K562 (cell line): ENCODE measurements around the gene BLZF1. TPM values are rescaled to one million over a fixed set of nuclear protein-coding genes. Genes with fewer than 3 reads are reported as not detected.

Experiments used
- ATAC-seq: fragments of 200-7000 bp; cut with Tn5 transposase; 3 replicates; pipeline ENCODE4 v1.9.1; 2020; ENCODE audit warnings: moderate library complexity
- BruUV-seq: library from RNA; stranded (reverse); fragments of 400-500 nt; replicated peaks from 2 replicates; lab custom pipeline; 2021; lab: Mats Ljungman, UMichigan
- CTCF ChIA-PET: fragments of 300-600 bp; formaldehyde crosslinking; extraction: SDS; loops from one replicate; lab custom pipeline; 2021; ENCODE audit warnings: low intra/inter-chr PET ratio; lab: Yijun Ruan, JAX
- POLR2A ChIA-PET: fragments of 300-600, 350-650 bp; sonication (Branson Sonifier 250); formaldehyde crosslinking; extraction: SDS; loops from one replicate; lab custom pipeline; 2021; ENCODE audit warnings: antibody characterized with exemption, inconsistent platforms; lab: Yijun Ruan, JAX
- DNase-seq, 4 experiments: peaks; one replicate each; pipeline versions ENCODE4 v3.0.0 to v3.0.0-alpha.2; 2011 to 2018; ENCODE audit warnings: low spot score in 3 of 4, mixed read lengths in 3 of 4; ENCODE audit errors: extremely low read depth in 1 of 4
- FAIRE-seq: peaks from 2 replicates; lab custom pipeline; 2011; peaks lifted over from hg19 to GRCh38; lab: Jason Lieb, UNC
- H2AFZ ChIP-seq: 2 replicates; pipeline ENCODE4 v1.6.0; 2011; ENCODE audit warnings: low read depth, low read length, control low read depth, inconsistent platforms
- H3K27ac ChIP-seq: fragments of 200-600 bp; 3 replicates; pipeline ENCODE4 v1.8.0; 2011; ENCODE audit warnings: low read depth, mild to moderate bottlenecking, control low read depth, inconsistent platforms, low read length, moderate library complexity, mixed read lengths; ENCODE audit errors: extremely low read depth
- H3K27me3 ChIP-seq, 2 experiments: fragments of 300-600 bp in 1 of 2; 2 replicates in 1 of 2; 3 replicates in 1 of 2; pipeline versions ENCODE4 v1.6.0 to v1.8.0; 2011; ENCODE audit warnings: inconsistent platforms in 2 of 2, low read length in 2 of 2, mild to moderate bottlenecking in 1 of 2, mixed read lengths in 1 of 2, moderate library complexity in 1 of 2; ENCODE audit not compliant: control insufficient read depth in 2 of 2, insufficient read depth in 2 of 2
- H3K36me3 ChIP-seq: fragments of 300-600 bp; 3 replicates; pipeline ENCODE4 v1.8.0; 2011; ENCODE audit warnings: mild to moderate bottlenecking, low read length, inconsistent platforms; ENCODE audit not compliant: control insufficient read depth, insufficient read depth
- H3K4me1 ChIP-seq, 2 experiments: fragments of 200-600 bp in 1 of 2; replicated peaks in 1 of 2; 2 replicates in 1 of 2; 3 replicates in 1 of 2; pipeline versions ENCODE4 v1.5.1 to v1.8.0; 2011; ENCODE audit warnings: inconsistent platforms in 2 of 2, low read length in 2 of 2, mild to moderate bottlenecking in 1 of 2, mixed read lengths in 1 of 2, moderate library complexity in 1 of 2; ENCODE audit not compliant: control insufficient read depth in 2 of 2, insufficient read depth in 2 of 2
- H3K4me2 ChIP-seq: 2 replicates; pipeline ENCODE4 v1.6.1; 2011; ENCODE audit warnings: low read length, control low read depth, inconsistent platforms, mixed read lengths; ENCODE audit not compliant: insufficient read depth
- H3K4me3 ChIP-seq: fragments of 200-600 bp; sonication (generic), shearing (Covaris generic); 2 replicates; pipeline ENCODE4 v1.5.1; 2016; ENCODE audit warnings: control low read depth, inconsistent platforms
- H3K79me2 ChIP-seq: fragments of 200-600 bp; 3 replicates; pipeline ENCODE4 v1.8.0; 2011; ENCODE audit warnings: low read length, inconsistent platforms; ENCODE audit not compliant: control insufficient read depth, insufficient read depth
- H3K9ac ChIP-seq, 2 experiments: 2 replicates each; pipeline versions ENCODE4 v1.6.0 to v1.6.1; 2011; ENCODE audit warnings: low read depth in 2 of 2, low read length in 2 of 2, control low read depth in 1 of 2, inconsistent platforms in 1 of 2, mild to moderate bottlenecking in 1 of 2, mixed read lengths in 1 of 2; ENCODE audit not compliant: insufficient read depth in 1 of 2
- H3K9me1 ChIP-seq: one replicate; pipeline ENCODE4 v1.6.0; 2011; ENCODE audit warnings: inconsistent platforms, mild to moderate bottlenecking, low read length, moderate library complexity; ENCODE audit not compliant: control insufficient read depth, insufficient read depth
- H3K9me3 ChIP-seq: replicated peaks from 2 replicates; pipeline ENCODE4 v1.5.1; 2011; ENCODE audit warnings: low read depth, low read length, inconsistent platforms; ENCODE audit not compliant: control insufficient read depth, insufficient read depth
- H4K20me1 ChIP-seq: replicated peaks from 2 replicates; pipeline ENCODE4 v1.6.1; 2011; ENCODE audit warnings: low read length, inconsistent platforms, mixed read lengths; ENCODE audit not compliant: control insufficient read depth, insufficient read depth
- ATF1 ChIP-seq, 2 experiments: fragments of 450-650 bp in 1 of 2; IDR thresholded peaks; 2 replicates each; pipeline ENCODE4 v1.6.1; 2016; ENCODE audit warnings: missing compliant biosample characterization in 1 of 2, missing genetic modification characterization in 1 of 2
- MLLT1 ChIP-seq, 2 experiments: fragments of 450-650 bp; IDR thresholded peaks; 2 replicates each; pipeline ENCODE4 v1.6.1; 2016
- NFXL1 ChIP-seq: fragments of 450-650 bp; formaldehyde crosslinking; IDR thresholded peaks from 2 replicates; pipeline ENCODE4 v1.4.0; 2021; ENCODE audit warnings: mild to moderate bottlenecking
- POLR2B ChIP-seq: fragments of 450-650 bp; IDR thresholded peaks from 2 replicates; pipeline ENCODE4 v1.6.1; 2018; ENCODE audit warnings: low read depth; ENCODE audit not compliant: partially characterized antibody
- RBM39 ChIP-seq: fragments of 200-400 bp; formaldehyde crosslinking; optimal IDR thresholded peaks from 2 replicates; pipeline ENCODE3; 2018; ENCODE audit warnings: low read depth, low read length
- SRSF9 ChIP-seq: fragments of 200-400 bp; formaldehyde crosslinking; IDR thresholded peaks from 2 replicates; pipeline ENCODE4 v1.6.1; 2017; ENCODE audit warnings: low read depth, low read length, borderline replicate concordance
- TAF15 ChIP-seq: fragments of 200-400 bp; formaldehyde crosslinking; IDR thresholded peaks from 2 replicates; pipeline ENCODE4 v1.6.1; 2017; ENCODE audit warnings: mild to moderate bottlenecking, low read depth, low read length, moderate library complexity
- ZBTB7A ChIP-seq: IDR thresholded peaks from 2 replicates; pipeline ENCODE4 v1.6.1; 2011; ENCODE audit warnings: low read depth, mild to moderate bottlenecking, low read length, moderate library complexity, borderline replicate concordance; ENCODE audit not compliant: control insufficient read depth
- ZBTB9 ChIP-seq: fragments of 450-650 bp; formaldehyde crosslinking; IDR thresholded peaks from 2 replicates; pipeline ENCODE4 v1.4.0; 2020; ENCODE audit warnings: mild to moderate bottlenecking, moderate library complexity
- ZNF23 ChIP-seq: fragments of 250-450 bp; sonication (Bioruptor Pico); IDR thresholded peaks from 2 replicates; pipeline ENCODE4 v1.4.0; 2020; ENCODE audit warnings: mild to moderate bottlenecking
- ZNF79 ChIP-seq: fragments of 250-450 bp; sonication (Bioruptor Pico); IDR thresholded peaks from 2 replicates; pipeline ENCODE4 v1.4.0; 2020; ENCODE audit warnings: low read depth, mild to moderate bottlenecking, moderate library complexity
- WGBS: fragments of 100-300 bp; shearing (Covaris generic); methylation state at CpG from one replicate; pipeline ENCODE4 v1.1.6; 2016; ENCODE audit warnings: low coverage, mixed read lengths; ENCODE audit not compliant: insufficient coverage; ENCODE audit errors: missing lambda C conversion rate; 5-methylcytosine and 5-hydroxymethylcytosine counted together
- in situ Hi-C: fragments of 300-500 bp; cut with MboI; formaldehyde crosslinking; loops from 4 replicates; pipeline ENCODE4 v1.15.0; 2018; ENCODE audit warnings: inconsistent platforms, mixed read lengths
- intact Hi-C: fragments of 100-400 bp; cut with micrococcal nuclease; formaldehyde crosslinking; loops from 2 replicates; pipeline ENCODE4 v1.14.2; 2022
- polyA plus RNA-seq, 8 experiments: library from polyadenylated mRNA; depleted of rRNA in 4 of 8; stranded (reverse) in 5 of 8; unstranded in 3 of 8; fragments of >200 nt; fragmentation: Nextera tagmentation in 2 of 8; fragmentation: Illumina TruSeq in 1 of 8; extraction: Ambion mirVana in 2 of 8; extraction: Trizol in 1 of 8; gene quantifications; 2 replicates each; pipeline versions ENCODE4 v1.2.1 to v1.2.3, GENCODE V29; 2011 to 2014; ENCODE audit warnings: inconsistent platforms in 1 of 8, missing spikeins in 1 of 8
- total RNA-seq, 7 experiments: library from RNA; depleted of rRNA in 6 of 7; stranded (reverse); fragments of >200 nt in 6 of 7; fragmentation: Illumina TruSeq in 2 of 7; extraction: Trizol in 2 of 7; gene quantifications; 2 replicates each; pipeline versions ENCODE4 v1.2.1 to v1.2.3, GENCODE V29; 2011 to 2021; ENCODE audit warnings: low replicate concordance in 1 of 7
- TF ChIP-seq, protein P1 (sequence below): fragments of 450-650 bp; IDR thresholded peaks from 2 replicates; pipeline ENCODE4 v1.6.1; 2016
- TF ChIP-seq, protein P2 (sequence below), 2 experiments: fragments of 450-650 bp in 1 of 2; sonication (generic) in 1 of 2; formaldehyde crosslinking in 1 of 2; IDR thresholded peaks in 1 of 2; conservative IDR thresholded peaks in 1 of 2; 2 replicates each; pipeline versions ENCODE4 v1.6.1 to v1.8.1; 2016 to 2023; ENCODE audit warnings: mild to moderate bottlenecking in 2 of 2, moderate library complexity in 2 of 2, inconsistent platforms in 1 of 2, missing genetic modification reagents in 1 of 2
- TF ChIP-seq, protein P3 (sequence below): fragments of 250-450 bp; sonication (Bioruptor Pico); IDR thresholded peaks from 2 replicates; pipeline ENCODE4 v1.5.1; 2021; ENCODE audit warnings: mild to moderate bottlenecking

BLZF1 gene
- total and polyA plus RNA-seq, 9 of the 15 experiments (the other 6 are each of a cell fraction or from before 2014, with no cell fraction given): 20.5 to 32.8 (median 25.3) TPM

GRCh38 chr1:169360415-169360814, 7.6 kb upstream of the BLZF1 start (continued):
- TF ChIP-seq MLLT1 (IDR thresholded peaks at IDR 0.05): no peak

DNA sequence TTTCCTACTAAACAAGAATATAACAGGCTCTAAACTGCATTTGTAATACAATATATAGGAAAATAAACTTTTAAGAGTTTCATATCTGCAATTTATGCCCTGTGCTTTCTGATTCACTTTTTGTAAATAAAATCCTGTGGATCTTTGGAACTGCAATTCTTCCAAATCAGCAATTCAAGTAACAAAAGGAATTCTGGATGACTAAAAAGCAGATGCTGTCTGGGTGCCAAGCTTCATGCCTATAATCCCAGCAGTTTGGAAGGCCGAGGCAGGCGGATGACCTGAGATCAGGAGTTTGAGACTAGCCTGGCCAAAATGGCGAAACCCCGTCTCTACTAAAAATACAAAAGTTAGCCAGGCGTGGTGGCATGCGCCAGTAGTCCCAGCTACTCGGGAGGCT, 6.7 kb upstream of the BLZF1 start:
- in situ Hi-C loops (loop anchor here (25.0 kb wide), 1 partner anchor 749 kb away; no protein-coding TSS in a partner anchor), intact Hi-C loops (no loop called here)
- no peak overlapping the region for H3K4me2 ChIP-seq
- H3K27me3 ChIP-seq: no peaks in the 10 kb centered on the region
- H4K20me1 ChIP-seq: no peaks in the 10 kb centered on the region
- no peaks in the 10 kb centered on the region for H3K9me1 ChIP-seq
- ChIA-PET POLR2A (interaction anchor here (1.1 kb wide), 1 partner anchor 13 kb away, joined by 10 read pairs; no protein-coding TSS in a partner anchor), CTCF (no interaction called here)
- H3K9ac ChIP-seq: no peak overlapping the region
- ATAC-seq (no peak), FAIRE-seq (no peak), DNase-seq (no peak)
- H3K4me1 ChIP-seq: peaks cover 0 to 2% of the 10 kb centered on the region in 2 experiments; a peak in 1 of 5 replicates
- H3K36me3 ChIP-seq: no peaks in the 10 kb centered on the region
- H3K4me3 ChIP-seq: no peak overlapping the region
- no peak overlapping the region for H2AFZ ChIP-seq
- no peaks in the 10 kb centered on the region for H3K9me3 ChIP-seq
- H3K79me2 ChIP-seq: no peaks in the 10 kb centered on the region
- 83% methylated on average over 5 of the region's 7 CpGs for WGBS
- no TSS peak for BruUV-seq
- H3K27ac ChIP-seq: no peak overlapping the region
- TF ChIP-seq, protein P1, sequence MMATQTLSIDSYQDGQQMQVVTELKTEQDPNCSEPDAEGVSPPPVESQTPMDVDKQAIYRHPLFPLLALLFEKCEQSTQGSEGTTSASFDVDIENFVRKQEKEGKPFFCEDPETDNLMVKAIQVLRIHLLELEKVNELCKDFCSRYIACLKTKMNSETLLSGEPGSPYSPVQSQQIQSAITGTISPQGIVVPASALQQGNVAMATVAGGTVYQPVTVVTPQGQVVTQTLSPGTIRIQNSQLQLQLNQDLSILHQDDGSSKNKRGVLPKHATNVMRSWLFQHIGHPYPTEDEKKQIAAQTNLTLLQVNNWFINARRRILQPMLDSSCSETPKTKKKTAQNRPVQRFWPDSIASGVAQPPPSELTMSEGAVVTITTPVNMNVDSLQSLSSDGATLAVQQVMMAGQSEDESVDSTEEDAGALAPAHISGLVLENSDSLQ: no peak
- TF ChIP-seq RBM39 (no peak), SRSF9 (no peak), TAF15 (no peak), POLR2B (no peak), NFXL1 (no peak), ZNF79 (CRISPR knock-in tag) (no peak), ZNF23 (CRISPR knock-in tag) (no peak), ZBTB7A (no peak), ATF1 (CRISPR knock-in tag; IDR thresholded peaks at IDR 0.05) (no peak), ATF1 (tag; IDR thresholded peaks at IDR 0.05) (no peak), ZBTB9 (CRISPR knock-in tag) (no peak)
- TF ChIP-seq, protein P2, sequence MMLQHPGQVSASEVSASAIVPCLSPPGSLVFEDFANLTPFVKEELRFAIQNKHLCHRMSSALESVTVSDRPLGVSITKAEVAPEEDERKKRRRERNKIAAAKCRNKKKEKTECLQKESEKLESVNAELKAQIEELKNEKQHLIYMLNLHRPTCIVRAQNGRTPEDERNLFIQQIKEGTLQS (IDR thresholded peaks at IDR 0.05): no peak
- TF ChIP-seq, protein P2 (CRISPR knock-in tag; conservative IDR thresholded peaks at IDR 0.05): no peak
- TF ChIP-seq, protein P3, sequence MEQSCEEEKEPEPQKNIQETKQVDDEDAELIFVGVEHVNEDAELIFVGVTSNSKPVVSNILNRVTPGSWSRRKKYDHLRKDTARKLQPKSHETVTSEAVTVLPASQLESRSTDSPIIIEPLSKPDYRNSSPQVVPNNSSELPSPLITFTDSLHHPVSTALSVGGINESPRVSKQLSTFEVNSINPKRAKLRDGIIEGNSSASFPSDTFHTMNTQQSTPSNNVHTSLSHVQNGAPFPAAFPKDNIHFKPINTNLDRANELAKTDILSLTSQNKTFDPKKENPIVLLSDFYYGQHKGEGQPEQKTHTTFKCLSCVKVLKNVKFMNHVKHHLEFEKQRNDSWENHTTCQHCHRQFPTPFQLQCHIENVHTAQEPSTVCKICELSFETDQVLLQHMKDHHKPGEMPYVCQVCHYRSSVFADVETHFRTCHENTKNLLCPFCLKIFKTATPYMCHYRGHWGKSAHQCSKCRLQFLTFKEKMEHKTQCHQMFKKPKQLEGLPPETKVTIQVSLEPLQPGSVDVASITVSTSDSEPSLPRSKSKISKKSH (CRISPR knock-in tag): no peak
